Neural progenitor cell (in vitro differentiated cells): ENCODE measurements around the gene FLAD1.

Experiments
- CTCF ChIP-seq: fragments of 200-600 bp; sonication (generic); IDR thresholded peaks from 2 replicates; pipeline ENCODE4 v1.5.1; 2017; ENCODE audit warnings: antibody characterized with exemption, mild to moderate bottlenecking
- EZH2 ChIP-seq: fragments of 200-600 bp; sonication (generic); IDR thresholded peaks from 2 replicates; pipeline ENCODE4 v1.6.1; 2017; ENCODE audit warnings: antibody characterized with exemption, mild to moderate bottlenecking, moderate library complexity

DNA sequence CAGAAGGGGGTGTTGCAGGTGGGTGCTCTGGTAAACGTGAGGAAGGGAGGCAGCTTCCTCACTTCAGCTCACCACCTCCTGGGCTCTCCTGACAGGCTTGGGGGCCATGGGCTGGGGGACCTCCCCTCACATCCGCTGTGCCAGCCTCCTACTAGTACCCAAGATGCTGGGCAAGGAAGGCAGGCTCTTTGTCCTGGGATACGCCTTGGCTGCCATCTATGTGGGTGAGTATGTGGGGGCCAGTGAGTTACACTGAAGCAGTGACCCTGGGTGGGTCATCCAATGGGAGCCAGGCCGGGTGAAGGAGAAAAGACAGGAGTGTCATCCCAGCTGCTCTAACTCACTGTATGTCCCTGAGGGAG, 56.1 kb downstream of the FLAD1 start:
- TF ChIP-seq EZH2 (no peak), CTCF (no peak)
